Activated CD4-positive, alpha-beta T cell treated with anti-CD3 and anti-CD28 coated beads, Interleukin-2, amount 10 ng/mL, durations not matched to agents 7 days and 5 days (primary cell): ENCODE data around the gene LIN7B. TPM values are rescaled to one million over a fixed set of nuclear protein-coding genes. Genes with fewer than 3 reads are reported as not detected.

Experiments used
- CTCF ChIA-PET: fragments of 350-600 bp; sonication (Branson Sonifier 250); formaldehyde crosslinking; loops from one replicate; lab custom pipeline; 2021; ENCODE audit warnings: antibody characterized with exemption; lab: Charles Lee
- POLR2A ChIA-PET: fragments of 350-600 bp; sonication (Branson Sonifier 250); formaldehyde crosslinking; loops from one replicate; lab custom pipeline; 2021; ENCODE audit warnings: antibody characterized with exemption; lab: Charles Lee
- DNase-seq: peaks from one replicate; pipeline ENCODE4 v3.0.0-alpha.2; 2020
- H3K27ac Mint-ChIP-seq: one replicate; pipeline ENCODE4 v1.8.0; 2021; ENCODE audit warnings: mild to moderate bottlenecking, moderate library complexity, mixed read lengths
- H3K27me3 Mint-ChIP-seq: one replicate; pipeline ENCODE4 v1.8.0; 2021; ENCODE audit warnings: mixed read lengths
- H3K36me3 Mint-ChIP-seq: one replicate; pipeline ENCODE4 v1.8.0; 2021; ENCODE audit warnings: low read depth, mixed read lengths
- H3K4me1 Mint-ChIP-seq: one replicate; pipeline ENCODE4 v1.8.0; 2021; ENCODE audit warnings: mixed read lengths
- H3K4me3 Mint-ChIP-seq: one replicate; pipeline ENCODE4 v1.8.0; 2021; ENCODE audit warnings: mild to moderate bottlenecking, moderate library complexity, mixed read lengths
- H3K9me3 Mint-ChIP-seq: one replicate; pipeline ENCODE4 v1.8.0; 2021; ENCODE audit warnings: mixed read lengths
- total RNA-seq, 2 experiments: library from RNA; stranded (reverse); gene quantifications; one replicate each; pipeline ENCODE4 v1.2.3, GENCODE V29; 2021

The LIN7B gene
- total RNA-seq, 2 experiments from 2014 or later = 5.6 TPM

DNA sequence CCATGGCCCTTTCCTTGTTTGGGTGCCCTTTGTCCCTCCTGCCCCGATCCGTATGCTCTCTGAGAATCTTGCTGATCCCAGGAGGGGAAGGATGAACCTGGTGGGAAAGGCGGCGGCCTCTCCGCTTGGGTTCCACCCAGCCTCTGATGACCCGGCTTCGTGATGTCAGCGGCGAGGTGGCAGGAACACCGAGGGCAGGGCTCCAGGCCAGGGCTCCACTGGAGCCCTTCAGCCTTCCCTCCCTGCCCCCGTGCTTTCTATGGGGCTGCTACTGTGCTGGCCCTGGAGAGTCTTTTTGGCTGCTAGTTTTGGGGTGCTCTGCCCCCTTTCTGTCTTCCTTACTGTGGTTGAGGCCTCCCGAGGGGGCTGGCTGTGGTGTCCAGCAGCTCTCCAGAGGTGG lies 11.9 kb upstream of the LIN7B start:
- Mint-ChIP-seq H3K9me3 (no peaks in the 10 kb centered on the region), H3K36me3 (peaks cover 50% of the 10 kb centered on the region), H3K4me1 (peaks cover 13% of the 10 kb centered on the region), H3K27me3 (no peaks in the 10 kb centered on the region), H3K4me3 (no peak overlapping the region), H3K27ac (no peak overlapping the region)
- ChIA-PET POLR2A (no interaction called here), CTCF (no interaction called here)
- no peak for DNase-seq

DNA sequence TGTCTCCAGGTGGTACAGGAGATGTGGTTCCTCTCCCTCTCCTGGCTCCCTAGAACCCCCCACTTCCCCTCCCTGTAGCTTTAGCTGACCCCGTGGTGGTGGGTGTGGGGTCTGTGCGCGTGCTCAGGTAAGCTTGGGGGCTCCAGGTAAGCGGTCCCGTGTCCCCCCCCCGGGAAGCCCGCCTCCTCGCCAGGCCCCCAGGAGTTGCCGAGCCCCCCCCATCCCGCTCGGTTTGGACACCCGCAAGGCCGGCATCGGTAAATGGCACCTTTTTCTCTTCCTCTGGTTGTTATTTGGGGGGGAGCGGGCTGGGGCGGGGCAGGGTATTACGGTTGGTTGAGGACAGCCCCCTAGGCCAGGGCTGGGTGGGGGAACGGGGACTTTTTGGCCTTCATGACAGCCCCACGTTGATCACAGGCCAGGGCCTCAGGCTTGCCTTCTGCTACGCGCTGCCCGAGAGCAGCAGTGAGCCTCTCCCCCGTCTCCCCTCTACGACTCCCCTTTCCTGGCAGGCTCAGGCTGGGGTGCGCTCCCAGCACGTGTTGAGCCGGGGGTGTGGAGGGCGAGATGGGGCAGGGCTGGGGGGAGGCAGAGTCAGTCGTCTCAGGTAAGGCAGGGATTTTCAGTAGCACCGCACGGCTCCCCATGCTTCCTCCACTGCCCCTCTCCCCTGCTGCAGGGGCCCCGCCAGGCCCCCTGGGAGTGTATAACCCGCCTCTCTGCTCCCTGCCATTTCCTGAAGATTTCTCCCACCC lies 10.7 kb upstream of the LIN7B start:
- DNase-seq = no peak
- POLR2A ChIA-PET = no interaction called here
- CTCF ChIA-PET = interaction anchor here (4.1 kb wide), 1 partner anchor 11 kb away, joined by 20 read pairs; the partner anchor contains the start of gene LIN7B
- no peak overlapping the region for H3K4me3 Mint-ChIP-seq
- H3K4me1 Mint-ChIP-seq = peaks cover 4% of the 10 kb centered on the region
- no peaks in the 10 kb centered on the region for H3K9me3 Mint-ChIP-seq
- no peaks in the 10 kb centered on the region for H3K27me3 Mint-ChIP-seq
- H3K27ac Mint-ChIP-seq = no peak overlapping the region
- peaks cover 47% of the 10 kb centered on the region for H3K36me3 Mint-ChIP-seq

DNA sequence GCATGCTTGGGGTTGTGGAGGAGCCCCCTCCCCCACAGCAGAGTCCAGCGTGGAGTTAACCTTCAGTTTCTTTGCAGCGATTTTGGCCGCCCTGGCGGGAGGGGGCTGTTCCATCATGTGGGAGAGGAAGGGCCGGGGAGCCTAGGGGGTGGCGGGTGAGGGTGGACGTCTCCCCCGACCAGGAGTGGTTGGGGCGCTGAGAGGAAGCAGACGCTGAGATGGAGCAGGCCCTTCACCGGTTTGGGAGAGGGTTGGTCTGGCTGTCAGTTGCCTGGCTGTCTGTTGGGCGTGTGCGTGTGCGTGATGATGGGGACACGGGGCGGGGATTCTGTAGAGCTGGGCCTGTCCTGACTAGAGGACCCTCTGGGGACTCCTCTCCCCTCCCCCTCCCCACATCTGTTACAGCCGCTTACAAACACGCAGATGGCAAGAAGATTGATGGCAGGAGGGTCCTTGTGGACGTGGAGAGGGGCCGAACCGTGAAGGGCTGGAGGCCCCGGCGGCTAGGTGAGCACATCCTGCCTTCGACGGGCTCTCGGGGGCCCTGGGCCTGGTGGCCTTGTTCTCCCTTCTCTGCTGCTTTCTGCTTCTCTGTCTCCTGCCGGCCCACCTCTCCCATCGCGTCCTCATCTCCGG lies 9.8 kb upstream of the LIN7B start:
- CTCF ChIA-PET = interaction anchor here (0.6 to 4.1 kb wide), 2 partner anchors 10 to 393 kb away, joined by 3 to 20 read pairs; partner anchors contain the start of gene LIN7B
- H3K27ac Mint-ChIP-seq = no peak overlapping the region
- DNase-seq = no peak
- H3K27me3 Mint-ChIP-seq = no peaks in the 10 kb centered on the region
- H3K4me3 Mint-ChIP-seq = no peak overlapping the region
- peaks cover 2% of the 10 kb centered on the region for H3K4me1 Mint-ChIP-seq
- peaks cover 48% of the 10 kb centered on the region for H3K36me3 Mint-ChIP-seq
- POLR2A ChIA-PET = no interaction called here
- no peaks in the 10 kb centered on the region for H3K9me3 Mint-ChIP-seq

DNA sequence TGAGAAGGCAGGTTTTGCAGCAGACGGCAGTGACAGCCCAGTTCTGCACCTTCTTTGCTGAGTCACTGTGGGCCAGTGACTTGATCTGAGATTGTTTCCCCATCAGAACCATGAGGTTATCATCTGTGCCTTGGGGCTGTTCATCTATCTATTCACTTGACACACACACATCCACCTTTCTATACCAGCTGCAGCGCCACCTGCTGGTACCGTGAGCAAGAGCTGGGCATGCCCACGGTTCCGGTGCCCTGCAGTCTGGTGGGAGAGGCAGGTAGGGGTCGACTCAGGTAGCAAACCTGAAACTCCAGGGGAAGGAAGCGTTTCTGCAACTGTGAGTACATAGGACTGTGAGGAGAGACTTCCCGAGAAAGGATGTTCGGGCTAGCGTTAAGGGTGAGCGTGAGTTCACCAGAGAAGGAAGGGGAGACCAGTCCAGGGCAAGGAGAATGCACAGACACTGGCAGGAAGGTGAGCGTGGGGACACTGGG lies 7.5 kb upstream of the LIN7B start:
- Mint-ChIP-seq H3K9me3 (no peaks in the 10 kb centered on the region), H3K4me1 (peaks cover 4% of the 10 kb centered on the region), H3K4me3 (no peak overlapping the region), H3K27ac (peak overlapping the region; percentile 56), H3K36me3 (peaks cover 36% of the 10 kb centered on the region), H3K27me3 (no peaks in the 10 kb centered on the region)
- ChIA-PET POLR2A (no interaction called here), CTCF (interaction anchor here (0.7 to 4.1 kb wide), 8 partner anchors 7 to 48 kb away, joined by 3 to 20 read pairs (median 6); partner anchors contain the start of genes HRC and LIN7B)
- DNase-seq = peak; percentile 71

DNA sequence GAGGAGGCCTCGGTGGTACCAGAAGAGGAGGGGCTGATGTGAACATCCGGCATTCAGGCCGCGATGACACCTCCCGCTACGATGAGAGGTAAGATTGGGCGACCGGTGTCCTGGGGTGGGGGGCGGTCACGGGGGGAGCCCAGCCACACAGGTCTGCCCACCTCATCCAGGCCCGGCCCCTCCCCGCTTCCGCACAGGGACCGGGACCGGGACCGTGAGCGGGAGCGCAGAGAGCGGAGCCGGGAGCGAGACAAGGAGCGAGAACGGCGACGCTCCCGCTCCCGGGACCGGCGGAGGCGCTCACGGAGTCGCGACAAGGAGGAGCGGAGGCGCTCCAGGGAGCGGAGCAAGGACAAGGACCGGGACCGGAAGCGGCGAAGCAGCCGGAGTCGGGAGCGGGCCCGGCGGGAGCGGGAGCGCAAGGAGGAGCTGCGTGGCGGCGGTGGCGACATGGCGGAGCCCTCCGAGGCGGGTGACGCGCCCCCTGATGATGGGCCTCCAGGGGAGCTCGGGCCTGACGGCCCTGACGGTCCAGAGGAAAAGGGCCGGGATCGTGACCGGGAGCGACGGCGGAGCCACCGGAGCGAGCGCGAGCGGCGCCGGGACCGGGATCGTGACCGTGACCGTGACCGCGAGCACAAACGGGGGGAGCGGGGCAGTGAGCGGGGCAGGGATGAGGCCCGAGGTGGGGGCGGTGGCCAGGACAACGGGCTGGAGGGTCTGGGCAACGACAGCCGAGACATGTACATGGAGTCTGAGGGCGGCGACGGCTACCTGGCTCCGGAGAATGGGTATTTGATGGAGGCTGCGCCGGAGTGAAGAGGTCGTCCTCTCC lies 6.3 kb upstream of the LIN7B start:
- no peak overlapping the region for H3K4me3 Mint-ChIP-seq
- H3K27ac Mint-ChIP-seq = no peak overlapping the region
- no peaks in the 10 kb centered on the region for H3K27me3 Mint-ChIP-seq
- no peaks in the 10 kb centered on the region for H3K9me3 Mint-ChIP-seq
- DNase-seq = no peak
- peaks cover 36% of the 10 kb centered on the region for H3K36me3 Mint-ChIP-seq
- peaks cover 4% of the 10 kb centered on the region for H3K4me1 Mint-ChIP-seq
- POLR2A ChIA-PET = no interaction called here
- CTCF ChIA-PET = interaction anchor here (0.6 to 4.1 kb wide), 2 partner anchors 10 to 87 kb away, joined by 4 to 14 read pairs; no protein-coding TSS in a partner anchor

DNA sequence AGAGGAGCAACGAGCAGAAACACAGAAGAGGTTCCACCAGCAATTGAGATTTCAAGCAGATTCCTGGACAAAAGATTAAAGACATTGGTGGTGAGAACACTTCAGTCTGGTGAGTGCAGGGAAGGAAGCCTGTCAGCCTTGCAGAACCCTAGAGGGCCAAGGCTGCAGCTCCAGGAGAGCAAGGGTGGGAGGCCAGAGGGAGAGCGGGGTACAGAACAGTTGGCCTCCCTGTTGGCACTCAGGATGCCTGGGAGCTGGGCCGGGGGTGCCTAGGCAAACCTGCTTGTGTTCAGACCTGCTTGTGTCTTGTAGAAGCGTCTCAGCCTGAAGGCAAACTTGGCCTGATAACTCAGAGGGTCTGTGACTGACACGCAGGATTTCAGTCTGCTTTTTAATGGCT lies 5.1 kb upstream of the LIN7B start:
- DNase-seq = no peak
- ChIA-PET CTCF (interaction anchor here (1.2 to 4.1 kb wide), 3 partner anchors 9 to 90 kb away, joined by 3 to 14 read pairs (median 6); no protein-coding TSS in a partner anchor), POLR2A (no interaction called here)
- Mint-ChIP-seq H3K4me1 (peaks cover 12% of the 10 kb centered on the region), H3K9me3 (no peaks in the 10 kb centered on the region), H3K36me3 (peaks cover 36% of the 10 kb centered on the region), H3K27me3 (no peaks in the 10 kb centered on the region), H3K4me3 (no peak overlapping the region), H3K27ac (peak overlapping the region; percentile 22)

DNA sequence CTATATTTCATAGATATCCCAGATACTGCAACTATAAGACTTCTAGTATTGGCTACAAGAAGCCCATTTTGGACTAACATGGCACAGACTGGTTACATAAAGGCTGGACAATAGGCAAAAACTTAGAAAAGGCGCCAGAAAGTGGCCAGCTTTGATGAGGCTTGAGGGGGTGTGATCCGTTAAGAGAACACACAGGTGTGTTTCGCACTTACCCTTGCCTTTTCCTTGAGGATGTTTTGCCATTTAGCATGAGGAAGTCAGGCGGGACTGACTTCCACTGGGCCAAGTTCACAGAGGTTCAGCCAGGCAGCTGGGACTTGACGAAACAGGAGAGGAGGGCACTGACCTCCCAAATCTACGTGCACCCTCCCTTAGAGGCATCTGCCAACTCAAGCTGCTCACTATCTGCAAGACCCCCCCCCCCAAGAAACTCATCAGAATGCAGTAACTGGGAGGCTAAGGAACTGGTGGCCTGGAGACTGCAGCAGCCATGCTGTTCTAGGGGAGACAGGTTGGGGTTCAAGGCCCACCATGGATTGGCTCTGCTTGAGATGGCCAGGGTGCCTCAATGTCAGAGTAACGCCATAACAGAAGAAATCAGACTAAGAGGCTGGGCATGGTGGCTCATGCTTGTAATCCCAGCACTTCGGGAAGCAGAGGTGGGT lies 4.5 kb upstream of the LIN7B start:
- Mint-ChIP-seq H3K27me3 (no peaks in the 10 kb centered on the region), H3K4me1 (peaks cover 12% of the 10 kb centered on the region), H3K36me3 (peaks cover 35% of the 10 kb centered on the region), H3K9me3 (no peaks in the 10 kb centered on the region), H3K4me3 (no peak overlapping the region), H3K27ac (no peak overlapping the region)
- DNase-seq = no peak
- POLR2A ChIA-PET = no interaction called here
- CTCF ChIA-PET = interaction anchor here (1.2 to 4.1 kb wide), 3 partner anchors 9 to 89 kb away, joined by 3 to 14 read pairs (median 6); no protein-coding TSS in a partner anchor

GRCh38 chr19:49110567-49110966 lies 3.6 kb upstream of the LIN7B start:
- no peaks in the 10 kb centered on the region for H3K27me3 Mint-ChIP-seq
- H3K4me3 Mint-ChIP-seq = no peak overlapping the region
- H3K27ac Mint-ChIP-seq = no peak overlapping the region
- H3K36me3 Mint-ChIP-seq = peaks cover 28% of the 10 kb centered on the region
- H3K9me3 Mint-ChIP-seq = no peaks in the 10 kb centered on the region
- CTCF ChIA-PET = interaction anchor here (4.1 kb wide), 1 partner anchor 13 kb away, joined by 14 read pairs; no protein-coding TSS in a partner anchor
- H3K4me1 Mint-ChIP-seq = peaks cover 17% of the 10 kb centered on the region
- no peak for DNase-seq
- POLR2A ChIA-PET = no interaction called here

DNA sequence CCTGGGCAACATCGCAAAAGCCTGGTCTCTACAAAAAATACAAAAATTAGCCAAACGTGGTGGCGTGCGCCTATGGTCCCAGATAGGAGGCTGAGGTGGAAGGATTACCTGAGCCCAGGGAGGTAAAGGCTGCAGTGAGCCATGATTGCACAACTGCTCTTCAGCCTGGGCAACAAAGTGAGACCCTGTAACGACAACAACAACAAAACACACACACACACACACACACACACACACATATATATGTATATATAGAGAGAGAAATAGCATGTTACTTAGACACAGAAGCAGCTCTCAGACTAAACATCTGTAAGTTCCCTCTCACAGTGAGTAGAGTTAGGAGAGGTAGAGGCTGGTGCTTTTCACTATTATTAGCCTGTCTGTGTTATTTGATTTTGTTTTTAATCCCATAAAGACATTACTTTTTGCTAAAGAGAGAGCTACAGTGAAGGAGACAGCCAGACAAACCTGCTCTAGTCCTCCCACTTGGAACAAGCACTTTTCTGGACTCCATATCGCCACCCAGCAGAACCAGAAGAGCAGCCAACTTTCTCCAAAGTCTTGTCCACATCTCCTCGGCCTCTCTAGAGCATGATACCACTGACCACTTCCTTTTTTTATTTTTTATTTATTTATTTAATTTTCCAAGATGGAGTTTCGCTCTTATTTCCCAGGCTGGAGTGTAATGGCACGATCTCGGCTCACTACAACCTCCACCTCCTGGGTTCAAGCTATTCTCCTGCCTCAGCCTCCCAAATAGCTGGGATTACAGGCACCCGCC lies 2.8 kb upstream of the LIN7B start:
- Mint-ChIP-seq H3K9me3 (no peaks in the 10 kb centered on the region), H3K4me1 (peaks cover 17% of the 10 kb centered on the region), H3K4me3 (no peak overlapping the region), H3K27ac (no peak overlapping the region), H3K36me3 (peaks cover 24% of the 10 kb centered on the region), H3K27me3 (no peaks in the 10 kb centered on the region)
- ChIA-PET POLR2A (no interaction called here), CTCF (interaction anchor here (4.1 kb wide), 1 partner anchor 14 kb away, joined by 14 read pairs; no protein-coding TSS in a partner anchor)
- DNase-seq = no peak

DNA sequence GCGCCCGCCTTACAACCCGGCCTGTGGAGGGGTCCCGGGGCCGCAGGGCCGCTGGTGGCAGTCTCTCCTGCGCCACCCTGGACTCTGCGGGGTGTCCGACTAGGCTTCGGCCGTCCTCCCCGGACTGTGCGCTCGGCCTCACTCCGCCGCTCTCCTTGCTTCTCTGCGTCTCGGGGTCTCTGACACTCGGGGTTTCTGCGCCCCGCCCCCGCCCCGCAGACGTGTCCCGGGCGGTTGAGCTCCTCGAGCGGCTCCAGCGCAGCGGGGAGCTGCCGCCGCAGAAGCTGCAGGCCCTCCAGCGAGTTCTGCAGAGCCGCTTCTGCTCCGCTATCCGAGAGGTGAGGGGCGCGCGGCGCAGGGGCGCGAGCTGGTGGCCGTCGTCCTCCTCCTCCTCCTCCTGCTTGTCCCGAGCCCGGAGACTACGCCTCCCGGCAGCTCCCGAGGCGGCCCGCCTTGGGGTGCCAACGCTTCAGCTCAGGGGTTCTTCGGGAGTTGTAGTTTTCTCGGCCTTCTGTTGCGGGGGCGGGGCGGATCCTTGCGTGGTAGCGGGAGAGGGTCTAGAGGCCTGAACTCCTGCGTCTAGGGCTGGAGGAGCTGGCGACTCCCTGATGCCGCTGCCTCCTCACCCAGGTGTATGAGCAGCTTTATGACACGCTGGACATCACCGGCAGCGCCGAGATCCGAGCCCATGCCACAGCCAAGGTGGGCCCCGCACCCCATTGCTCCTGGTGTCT lies 627 bp downstream of the LIN7B start:
- Mint-ChIP-seq H3K27me3 (no peaks in the 10 kb centered on the region), H3K4me1 (peaks cover 31% of the 10 kb centered on the region), H3K4me3 (peak overlapping the region; percentile 72), H3K9me3 (no peaks in the 10 kb centered on the region), H3K27ac (peak overlapping the region; percentile 13), H3K36me3 (no peaks in the 10 kb centered on the region)
- POLR2A ChIA-PET = no interaction called here
- CTCF ChIA-PET = interaction anchor here (0.8 to 3.1 kb wide), 21 partner anchors 10 to 121 kb away, joined by 3 to 24 read pairs (median 4); partner anchors contain the start of genes CGB7, GYS1 and RUVBL2
- peak; percentile 54 for DNase-seq

GRCh38 chr19:49116544-49116943 lies 2.4 kb downstream of the LIN7B start:
- DNase-seq = no peak
- Mint-ChIP-seq H3K36me3 (no peaks in the 10 kb centered on the region), H3K27ac (peak overlapping the region; percentile 0), H3K4me1 (peaks cover 35% of the 10 kb centered on the region), H3K27me3 (peaks cover 9% of the 10 kb centered on the region), H3K4me3 (peak overlapping the region; percentile 72), H3K9me3 (no peaks in the 10 kb centered on the region)
- CTCF ChIA-PET = interaction anchor here (1.1 to 2.0 kb wide), 3 partner anchors 10 to 18 kb away, joined by 3 to 9 read pairs (median 7); no protein-coding TSS in a partner anchor
- POLR2A ChIA-PET = no interaction called here
